ENCODE data around the gene PLAAT5. TPM values are rescaled to one million over a fixed set of nuclear protein-coding genes. Genes with fewer than 3 reads are reported as not detected.
"Not testable (repeated sequence)": the region's sequence is repeated elsewhere in the genome, so short reads cannot be mapped to it uniquely, and the experiment has no call there.

Gene PLAAT5
- total RNA-seq, 1 donor from 2014 or later = 3.6 TPM

- DNase-seq = no peak
- no peaks in the 10 kb centered on the region for H3K27me3 ChIP-seq
- H3K4me1 ChIP-seq = peaks cover 38% of the 10 kb centered on the region
- H3K4me3 ChIP-seq = no peak overlapping the region
- no peak overlapping the region for H3K27ac ChIP-seq
- H3K36me3 ChIP-seq = no peaks in the 10 kb centered on the region
- no peak for ATAC-seq
- no peaks in the 10 kb centered on the region for H3K9me3 ChIP-seq
- intact Hi-C loops (cut with DNase I) = no loop called here
- TF ChIP-seq CTCF (IDR thresholded peaks at IDR 0.05) = no peak
Observed at GRCh38 chr11:63534076-63534475, 43.1 kb upstream of the PLAAT5 start.

- DNase-seq (no peak), ATAC-seq (no peak)
- Histone ChIP-seq H3K9me3 (no peaks in the 10 kb centered on the region), H3K27me3 (no peaks in the 10 kb centered on the region), H3K36me3 (no peaks in the 10 kb centered on the region), H3K27ac (peak overlapping the region; percentile 15), H3K4me1 (peaks cover 35% of the 10 kb centered on the region), H3K4me3 (no peak overlapping the region)
- TF ChIP-seq CTCF (IDR thresholded peaks at IDR 0.05) = no peak
- intact Hi-C loops (cut with DNase I) = no loop called here
Observed at GRCh38 chr11:63532799-63533475, 42.0 kb upstream of the PLAAT5 start.

GRCh38 chr11:63532117-63532516, 41.1 kb upstream of the PLAAT5 start:
- Histone ChIP-seq H3K36me3 (no peaks in the 10 kb centered on the region), H3K27ac (peak overlapping the region; percentile 55), H3K9me3 (no peaks in the 10 kb centered on the region), H3K4me3 (no peak overlapping the region), H3K27me3 (no peaks in the 10 kb centered on the region), H3K4me1 (peaks cover 27% of the 10 kb centered on the region)
- DNase-seq (no peak), ATAC-seq (no peak)
- TF ChIP-seq CTCF (IDR thresholded peaks at IDR 0.05) = no peak
- intact Hi-C loops (cut with DNase I) = no loop called here

GRCh38 chr11:63531074-63531792, 40.3 kb upstream of the PLAAT5 start:
- intact Hi-C loops (cut with DNase I); H3K36me3 ChIP-seq; H3K27me3 ChIP-seq; H3K9me3 ChIP-seq; DNase-seq; H3K4me3 ChIP-seq: not testable (repeated sequence)
- peak overlapping the region; percentile 55 for H3K27ac ChIP-seq
- ATAC-seq = peak; percentile 96
- H3K4me1 ChIP-seq = peaks cover 22% of the 10 kb centered on the region

GRCh38 chr11:63530021-63530420, 39.1 kb upstream of the PLAAT5 start:
- DNase-seq (no peak), ATAC-seq (no peak)
- H3K36me3 ChIP-seq = no peaks in the 10 kb centered on the region
- TF ChIP-seq CTCF (IDR thresholded peaks at IDR 0.05) = no peak
- H3K4me1 ChIP-seq = peaks cover 17% of the 10 kb centered on the region
- intact Hi-C loops (cut with DNase I) = no loop called here
- no peaks in the 10 kb centered on the region for H3K27me3 ChIP-seq
- peak overlapping the region; percentile 51 for H3K27ac ChIP-seq
- no peaks in the 10 kb centered on the region for H3K9me3 ChIP-seq
- no peak overlapping the region for H3K4me3 ChIP-seq

- H3K27me3 ChIP-seq; intact Hi-C loops (cut with DNase I); H3K36me3 ChIP-seq; ATAC-seq; DNase-seq; H3K9me3 ChIP-seq; H3K4me3 ChIP-seq: not testable (repeated sequence)
- H3K4me1 ChIP-seq = peaks cover 17% of the 10 kb centered on the region
- H3K27ac ChIP-seq = peak overlapping the region; percentile 68
Observed at GRCh38 chr11:63529373-63529772, 38.4 kb upstream of the PLAAT5 start.

GRCh38 chr11:63528729-63529278, 37.8 kb upstream of the PLAAT5 start:
- DNase-seq; ATAC-seq; H3K36me3 ChIP-seq; H3K27me3 ChIP-seq; intact Hi-C loops (cut with DNase I); H3K9me3 ChIP-seq; H3K4me3 ChIP-seq: not testable (repeated sequence)
- H3K27ac ChIP-seq = peak overlapping the region; percentile 68
- H3K4me1 ChIP-seq = peaks cover 17% of the 10 kb centered on the region

GRCh38 chr11:63528156-63528555, 37.2 kb upstream of the PLAAT5 start:
- H3K9me3 ChIP-seq; DNase-seq; H3K36me3 ChIP-seq; H3K4me3 ChIP-seq; H3K27me3 ChIP-seq; intact Hi-C loops (cut with DNase I); ATAC-seq: not testable (repeated sequence)
- H3K4me1 ChIP-seq = peaks cover 17% of the 10 kb centered on the region
- peak overlapping the region; percentile 72 for H3K27ac ChIP-seq
